HG03097 (cell line): ENCODE results near the gene LITAFD.
"Not testable (repeated sequence)": the region's sequence is repeated elsewhere in the genome, so short reads cannot be mapped to it uniquely, and the experiment has no call there.

Experiments used
- ATAC-seq: cut with Tn5 transposase; IDR thresholded peaks from one replicate; pipeline ENCODE4 v1.9.1; 2021; ENCODE audit not compliant: unreplicated experiment, low FRiP score

The LITAFD gene

GRCh38 chr16:8869212-8869987 is 12.8 kb upstream of the LITAFD start:
- no peak for ATAC-seq

DNA sequence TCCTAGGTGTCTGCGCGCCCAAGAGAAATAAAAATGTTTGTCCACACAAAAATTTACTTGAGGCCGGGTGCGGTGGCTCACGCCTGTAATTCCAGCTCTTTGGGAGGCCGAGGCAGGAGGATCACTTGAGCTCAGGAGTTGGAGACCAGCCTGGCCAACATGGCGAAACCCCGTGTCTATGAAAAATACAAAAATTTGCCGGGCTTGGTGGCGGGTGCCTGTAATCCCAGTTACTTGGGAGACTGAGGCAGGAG is 12.2 kb upstream of the LITAFD start:
- ATAC-seq = not testable (repeated sequence)

DNA sequence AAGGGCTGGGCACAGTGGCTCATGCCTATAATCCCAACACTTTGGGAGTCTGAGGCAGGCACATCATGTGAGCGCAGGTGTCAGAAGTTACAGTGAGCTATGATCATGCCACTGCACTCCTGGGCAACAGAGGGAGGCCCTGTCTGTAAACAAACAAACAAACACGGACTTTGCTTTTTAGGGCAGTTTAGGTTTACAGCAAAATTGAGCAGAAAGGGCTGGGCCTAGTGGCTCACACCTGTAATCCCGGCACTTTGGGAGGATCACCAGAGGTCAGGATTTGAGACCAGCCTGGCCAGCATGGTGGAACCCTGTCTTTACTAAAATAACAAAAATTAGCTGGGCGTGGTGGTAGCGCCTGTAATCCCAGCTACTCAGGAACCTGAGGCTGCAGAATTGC is 10.1 kb upstream of the LITAFD start:
- ATAC-seq = no peak

- no peak for ATAC-seq
Measured at GRCh38 chr16:8872967-8873865, 8.9 kb upstream of the LITAFD start.

DNA sequence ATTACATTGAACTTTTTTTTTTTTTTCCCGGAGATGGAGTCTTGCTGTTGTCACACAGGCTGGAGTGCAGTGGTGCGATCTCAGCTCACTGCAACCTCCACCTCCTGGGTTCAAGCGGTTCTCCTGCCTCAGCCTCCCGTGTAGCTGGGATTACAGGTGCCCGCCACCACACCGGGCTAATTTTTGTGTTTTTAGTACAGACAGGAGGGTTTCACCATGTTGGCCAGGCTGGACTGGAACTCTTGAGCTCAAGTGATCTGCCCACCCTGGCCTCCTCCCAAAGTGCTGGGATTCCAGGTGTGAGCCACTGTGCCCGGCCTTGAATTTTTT is 8.3 kb upstream of the LITAFD start:
- ATAC-seq = not testable (repeated sequence)

GRCh38 chr16:8874388-8874787 is 7.8 kb upstream of the LITAFD start:
- ATAC-seq = no peak

DNA sequence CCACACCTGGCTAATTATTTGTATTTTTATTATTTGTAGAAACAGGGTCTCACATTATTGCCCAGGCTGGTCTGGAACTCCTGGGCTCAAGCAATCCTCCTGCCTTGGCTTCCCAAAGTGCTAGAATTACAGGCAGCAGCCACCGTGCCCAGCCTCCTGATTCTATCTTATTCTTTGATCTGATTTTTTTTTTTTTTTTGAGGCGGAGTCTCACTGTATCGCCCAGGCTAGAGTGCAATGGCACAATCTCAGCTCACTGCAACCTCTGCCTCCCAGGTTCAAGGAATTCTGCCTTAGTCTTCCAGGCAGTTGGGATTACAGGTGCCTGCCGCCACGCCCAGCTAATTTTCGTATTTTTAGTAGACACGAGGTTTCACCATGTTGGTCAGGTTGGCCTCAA is 6.8 kb upstream of the LITAFD start:
- ATAC-seq = not testable (repeated sequence)

- no peak for ATAC-seq
Measured at GRCh38 chr16:8877894-8878522, 4.1 kb upstream of the LITAFD start.

- ATAC-seq = no peak
Measured at GRCh38 chr16:8878523-8878911, 3.6 kb upstream of the LITAFD start.

DNA sequence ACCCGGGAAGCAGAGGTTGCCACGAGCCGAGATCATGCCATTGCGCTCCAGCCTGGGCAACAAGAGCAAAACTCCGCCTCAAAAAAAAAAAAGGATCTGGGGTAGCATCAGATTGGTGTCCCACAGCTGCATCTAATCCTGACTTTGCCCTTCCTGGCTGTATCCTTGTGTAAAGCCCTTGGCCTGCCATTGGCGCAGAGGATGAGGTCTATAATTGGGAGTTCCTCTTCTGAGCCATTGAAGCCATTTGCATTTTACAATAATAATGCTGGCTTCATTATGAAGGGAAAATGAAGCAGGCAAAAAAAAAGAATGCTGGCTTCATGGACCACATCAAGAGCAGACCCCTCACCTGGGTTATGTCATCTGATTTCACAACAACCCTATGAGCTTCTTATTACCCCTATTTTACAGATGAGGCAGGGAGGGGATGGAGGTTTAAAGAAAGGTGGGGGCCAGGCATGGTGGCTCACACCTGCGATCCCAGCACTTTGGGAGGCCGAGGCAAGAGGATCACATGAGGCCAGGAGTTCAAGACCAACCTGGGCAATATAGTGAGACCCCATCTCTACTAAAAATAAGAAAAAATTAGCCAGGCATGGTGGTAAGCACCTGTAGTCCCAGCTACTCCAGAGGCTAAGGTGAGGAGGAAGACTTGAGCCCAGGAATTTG is 1.2 kb upstream of the LITAFD start:
- ATAC-seq = no peak

GRCh38 chr16:8882725-8883377 is 700 bp downstream of the LITAFD start:
- ATAC-seq = no peak

DNA sequence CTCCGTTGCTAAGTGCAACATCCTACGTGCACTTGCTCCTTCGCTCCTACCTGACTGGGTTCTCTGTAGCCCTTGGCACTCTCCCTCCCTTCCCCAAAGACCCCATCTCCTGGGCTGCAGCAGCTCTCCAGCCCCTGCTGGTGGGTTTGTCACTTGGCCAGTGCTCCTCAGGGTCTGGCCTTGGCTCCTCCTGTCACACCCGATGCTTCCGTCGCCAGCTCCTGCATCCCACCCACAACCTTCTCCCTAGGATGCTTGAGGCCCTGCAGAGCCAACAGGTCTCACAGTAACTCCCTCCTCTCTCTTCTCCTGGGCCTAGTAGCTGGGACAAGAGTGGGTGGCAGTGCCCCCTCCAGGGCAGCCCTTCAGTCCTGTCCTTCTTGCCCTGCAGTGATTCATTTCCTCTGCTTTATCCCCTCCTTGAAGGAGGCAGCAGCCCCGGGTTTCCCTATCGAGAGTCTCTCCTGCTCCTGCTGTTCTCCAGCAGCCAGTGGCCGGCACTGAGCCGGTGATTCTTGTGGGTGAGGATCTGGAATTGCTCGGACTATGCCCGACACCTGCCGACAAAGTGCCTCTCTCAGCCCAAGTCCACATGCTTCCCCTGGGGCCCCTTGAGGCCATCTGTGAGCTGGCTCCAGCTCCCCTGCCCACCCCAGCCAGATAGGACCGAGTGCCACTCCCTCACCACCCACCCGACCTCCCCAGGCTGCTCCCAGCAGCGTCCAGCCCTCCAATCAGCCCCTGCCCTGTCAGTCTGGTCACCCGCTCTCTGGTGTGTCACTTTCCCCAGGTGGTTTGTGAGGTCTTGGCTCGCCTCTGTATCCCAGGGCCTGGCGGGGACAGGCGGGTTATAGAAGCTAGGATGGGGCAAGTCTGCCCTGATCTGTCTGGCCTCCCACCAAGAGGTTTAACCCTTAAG is 3.8 kb downstream of the LITAFD start:
- ATAC-seq = no peak

DNA sequence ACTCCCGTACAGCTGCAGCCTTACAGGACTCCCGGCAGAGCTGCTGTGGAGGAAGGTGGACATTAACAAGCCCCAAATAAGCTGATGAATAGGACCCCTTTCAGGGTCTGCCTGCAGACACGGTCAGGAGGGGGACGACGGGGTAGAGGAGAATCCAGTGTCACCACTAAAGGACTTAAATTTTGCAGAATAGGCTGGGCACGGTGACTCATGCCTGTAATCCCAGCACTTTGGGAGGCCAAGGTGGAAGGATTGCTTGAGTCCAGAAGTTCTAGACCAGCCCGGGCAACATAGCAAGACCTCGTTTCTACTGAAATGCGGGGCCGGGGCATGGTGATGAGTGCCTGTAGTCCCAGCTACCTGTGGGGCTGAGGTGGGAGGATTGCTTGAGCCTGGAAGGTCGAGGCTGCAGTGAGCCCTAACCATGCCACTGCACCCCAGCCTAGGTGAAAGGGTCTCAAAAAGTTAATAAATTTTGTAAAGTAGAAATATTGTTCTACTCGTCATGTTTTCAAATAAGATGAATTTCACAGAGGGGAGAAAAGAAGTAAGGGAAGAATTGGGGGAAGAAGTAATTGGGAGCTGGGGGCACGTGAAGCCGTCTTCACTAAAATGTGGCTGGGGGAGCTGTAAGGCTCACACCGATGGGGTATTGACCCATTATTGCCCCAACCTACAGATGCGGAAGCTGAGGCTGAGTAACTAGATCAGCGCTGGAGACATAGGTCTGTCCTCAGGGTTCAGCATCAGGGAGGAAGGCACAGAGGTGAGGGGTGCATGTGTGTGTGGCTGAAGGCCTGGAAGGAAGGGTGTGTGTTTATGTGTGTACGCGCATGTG is 4.7 kb downstream of the LITAFD start:
- ATAC-seq = no peak

- ATAC-seq = no peak
Measured at GRCh38 chr16:8887431-8887765, 5.2 kb downstream of the LITAFD start.

DNA sequence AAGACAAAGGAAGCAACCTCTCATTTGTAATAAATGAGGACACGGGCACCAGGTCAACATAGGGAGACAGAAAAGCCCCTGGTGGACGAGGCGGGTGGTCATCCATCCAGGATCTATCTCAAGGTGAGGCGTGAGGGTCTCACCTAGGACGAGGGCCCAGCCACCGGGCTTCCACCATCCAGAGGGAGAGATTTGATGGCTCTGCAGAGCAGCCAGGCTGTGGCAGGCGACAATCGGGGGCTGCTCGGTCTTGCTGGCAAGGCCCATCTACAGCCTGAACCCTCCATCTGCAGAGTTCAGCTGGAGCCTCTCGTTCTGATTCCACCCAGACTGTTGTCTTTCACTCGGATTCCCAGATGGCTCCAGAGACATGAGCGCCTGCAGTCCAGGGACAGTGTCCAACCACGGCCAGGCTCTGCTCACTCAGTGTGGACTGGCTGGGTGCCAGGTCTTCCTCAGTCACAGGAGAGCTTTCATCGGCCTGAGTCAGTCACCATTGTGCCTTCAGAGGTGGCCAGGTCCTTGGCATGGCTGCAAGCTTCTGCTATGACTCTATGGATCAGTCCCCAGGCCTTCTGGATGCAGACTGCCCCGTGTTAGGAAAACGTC is 5.9 kb downstream of the LITAFD start:
- no peak for ATAC-seq

GRCh38 chr16:8888951-8889892 is 7.1 kb downstream of the LITAFD start:
- ATAC-seq = no peak

DNA sequence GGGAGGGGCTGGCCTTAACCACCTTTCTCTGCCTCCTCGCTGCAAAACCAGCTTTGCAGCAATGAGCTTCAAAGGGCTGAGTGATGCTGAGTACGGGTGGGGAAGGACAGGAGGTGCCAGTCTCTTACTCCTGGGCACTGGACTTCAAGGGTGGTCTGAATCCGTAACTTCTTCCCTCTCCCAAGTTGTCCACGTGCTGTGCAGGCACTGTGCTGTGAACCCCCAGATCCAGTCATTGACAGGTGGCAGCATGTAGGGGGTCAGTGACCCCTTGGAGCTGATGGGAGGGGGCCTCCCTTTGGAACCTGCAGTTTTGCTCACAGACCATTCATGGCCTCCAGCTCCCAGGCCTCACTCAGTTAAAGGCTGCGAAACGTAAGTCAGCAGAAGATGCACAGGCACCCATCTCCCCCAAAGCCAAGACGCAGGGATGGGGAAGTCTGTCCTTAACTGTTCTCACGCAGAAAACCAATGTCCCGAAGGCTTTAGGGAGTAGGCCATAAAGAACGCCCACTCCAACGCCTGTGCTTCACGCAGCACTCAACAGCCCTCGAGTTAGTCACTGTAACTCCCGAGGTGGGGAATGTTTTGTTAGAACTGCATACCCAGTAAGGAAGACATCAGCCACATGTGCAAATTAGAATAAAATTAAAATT is 7.9 kb downstream of the LITAFD start:
- ATAC-seq = no peak
